K562 (cell line): ENCODE measurements around the gene EVI2B. TPM values are rescaled to one million over a fixed set of nuclear protein-coding genes. Genes with fewer than 3 reads are reported as not detected.
A peak's percentile ranks its signal among the peaks of the same experiment; 100 is the strongest.
"Not testable (repeated sequence)": the region's sequence is repeated elsewhere in the genome, so short reads cannot be mapped to it uniquely, and the experiment has no call there.

Experiments used
- ATAC-seq: fragments of 200-7000 bp; cut with Tn5 transposase; 3 replicates; pipeline ENCODE4 v1.9.1; 2020; ENCODE audit warnings: moderate library complexity
- BruUV-seq: library from RNA; stranded (reverse); fragments of 400-500 nt; replicated peaks from 2 replicates; lab custom pipeline; 2021; lab: Mats Ljungman, UMichigan
- CTCF ChIA-PET: fragments of 300-600 bp; formaldehyde crosslinking; extraction: SDS; loops from one replicate; lab custom pipeline; 2021; ENCODE audit warnings: low intra/inter-chr PET ratio; lab: Yijun Ruan, JAX
- POLR2A ChIA-PET: fragments of 300-600, 350-650 bp; sonication (Branson Sonifier 250); formaldehyde crosslinking; extraction: SDS; loops from one replicate; lab custom pipeline; 2021; ENCODE audit warnings: antibody characterized with exemption, inconsistent platforms; lab: Yijun Ruan, JAX
- DNase-seq, 4 experiments: peaks; one replicate each; pipeline versions ENCODE4 v3.0.0 to v3.0.0-alpha.2; 2011 to 2018; ENCODE audit warnings: low spot score in 3 of 4, mixed read lengths in 3 of 4; ENCODE audit errors: extremely low read depth in 1 of 4
- FAIRE-seq: peaks from 2 replicates; lab custom pipeline; 2011; peaks lifted over from hg19 to GRCh38; lab: Jason Lieb, UNC
- H2AFZ ChIP-seq: 2 replicates; pipeline ENCODE4 v1.6.0; 2011; ENCODE audit warnings: low read depth, low read length, control low read depth, inconsistent platforms
- H3K27ac ChIP-seq: fragments of 200-600 bp; 3 replicates; pipeline ENCODE4 v1.8.0; 2011; ENCODE audit warnings: low read depth, mild to moderate bottlenecking, control low read depth, inconsistent platforms, low read length, moderate library complexity, mixed read lengths; ENCODE audit errors: extremely low read depth
- H3K27me3 ChIP-seq, 2 experiments: fragments of 300-600 bp in 1 of 2; 2 replicates in 1 of 2; 3 replicates in 1 of 2; pipeline versions ENCODE4 v1.6.0 to v1.8.0; 2011; ENCODE audit warnings: inconsistent platforms in 2 of 2, low read length in 2 of 2, mild to moderate bottlenecking in 1 of 2, mixed read lengths in 1 of 2, moderate library complexity in 1 of 2; ENCODE audit not compliant: control insufficient read depth in 2 of 2, insufficient read depth in 2 of 2
- H3K36me3 ChIP-seq: fragments of 300-600 bp; 3 replicates; pipeline ENCODE4 v1.8.0; 2011; ENCODE audit warnings: mild to moderate bottlenecking, low read length, inconsistent platforms; ENCODE audit not compliant: control insufficient read depth, insufficient read depth
- H3K4me1 ChIP-seq, 2 experiments: fragments of 200-600 bp in 1 of 2; replicated peaks in 1 of 2; 2 replicates in 1 of 2; 3 replicates in 1 of 2; pipeline versions ENCODE4 v1.5.1 to v1.8.0; 2011; ENCODE audit warnings: inconsistent platforms in 2 of 2, low read length in 2 of 2, mild to moderate bottlenecking in 1 of 2, mixed read lengths in 1 of 2, moderate library complexity in 1 of 2; ENCODE audit not compliant: control insufficient read depth in 2 of 2, insufficient read depth in 2 of 2
- H3K4me2 ChIP-seq: 2 replicates; pipeline ENCODE4 v1.6.1; 2011; ENCODE audit warnings: low read length, control low read depth, inconsistent platforms, mixed read lengths; ENCODE audit not compliant: insufficient read depth
- H3K4me3 ChIP-seq: fragments of 200-600 bp; sonication (generic), shearing (Covaris generic); 2 replicates; pipeline ENCODE4 v1.5.1; 2016; ENCODE audit warnings: control low read depth, inconsistent platforms
- H3K79me2 ChIP-seq: fragments of 200-600 bp; 3 replicates; pipeline ENCODE4 v1.8.0; 2011; ENCODE audit warnings: low read length, inconsistent platforms; ENCODE audit not compliant: control insufficient read depth, insufficient read depth
- H3K9ac ChIP-seq, 2 experiments: 2 replicates each; pipeline versions ENCODE4 v1.6.0 to v1.6.1; 2011; ENCODE audit warnings: low read depth in 2 of 2, low read length in 2 of 2, control low read depth in 1 of 2, inconsistent platforms in 1 of 2, mild to moderate bottlenecking in 1 of 2, mixed read lengths in 1 of 2; ENCODE audit not compliant: insufficient read depth in 1 of 2
- H3K9me1 ChIP-seq: one replicate; pipeline ENCODE4 v1.6.0; 2011; ENCODE audit warnings: inconsistent platforms, mild to moderate bottlenecking, low read length, moderate library complexity; ENCODE audit not compliant: control insufficient read depth, insufficient read depth
- H3K9me3 ChIP-seq: replicated peaks from 2 replicates; pipeline ENCODE4 v1.5.1; 2011; ENCODE audit warnings: low read depth, low read length, inconsistent platforms; ENCODE audit not compliant: control insufficient read depth, insufficient read depth
- H4K20me1 ChIP-seq: replicated peaks from 2 replicates; pipeline ENCODE4 v1.6.1; 2011; ENCODE audit warnings: low read length, inconsistent platforms, mixed read lengths; ENCODE audit not compliant: control insufficient read depth, insufficient read depth
- DACH1 ChIP-seq: fragments of 450-650 bp; IDR thresholded peaks from 2 replicates; pipeline ENCODE4 v1.6.1; 2018; ENCODE audit not compliant: partially characterized antibody
- ESRRA ChIP-seq: fragments of 450-650 bp; IDR thresholded peaks from 2 replicates; pipeline ENCODE4 v1.6.1; 2014; ENCODE audit warnings: low read depth, mild to moderate bottlenecking, moderate library complexity, borderline replicate concordance
- MTA1 ChIP-seq: fragments of 450-650 bp; IDR thresholded peaks from 2 replicates; pipeline ENCODE4 v1.6.1; 2017; ENCODE audit warnings: borderline replicate concordance
- ZBTB2 ChIP-seq: fragments of 450-650 bp; IDR thresholded peaks from 2 replicates; pipeline ENCODE4 v1.6.1; 2016; ENCODE audit warnings: antibody characterized with exemption
- ZEB2 ChIP-seq: fragments of 450-650 bp; IDR thresholded peaks from 2 replicates; pipeline ENCODE4 v1.6.1; 2016
- ZNF609 ChIP-seq: sonication (generic); formaldehyde crosslinking; IDR thresholded peaks from 2 replicates; pipeline ENCODE4 v1.8.1; 2023; ENCODE audit warnings: missing genetic modification reagents, mild to moderate bottlenecking, borderline replicate concordance
- ZNF77 ChIP-seq: fragments of 250-450 bp; sonication (Bioruptor Pico); IDR thresholded peaks from 2 replicates; pipeline ENCODE4 v1.5.0; 2020
- WGBS: fragments of 100-300 bp; shearing (Covaris generic); methylation state at CpG from one replicate; pipeline ENCODE4 v1.1.6; 2016; ENCODE audit warnings: low coverage, mixed read lengths; ENCODE audit not compliant: insufficient coverage; ENCODE audit errors: missing lambda C conversion rate; 5-methylcytosine and 5-hydroxymethylcytosine counted together
- in situ Hi-C: fragments of 300-500 bp; cut with MboI; formaldehyde crosslinking; loops from 4 replicates; pipeline ENCODE4 v1.15.0; 2018; ENCODE audit warnings: inconsistent platforms, mixed read lengths
- intact Hi-C: fragments of 100-400 bp; cut with micrococcal nuclease; formaldehyde crosslinking; loops from 2 replicates; pipeline ENCODE4 v1.14.2; 2022
- polyA plus RNA-seq, 8 experiments: library from polyadenylated mRNA; depleted of rRNA in 4 of 8; stranded (reverse) in 5 of 8; unstranded in 3 of 8; fragments of >200 nt; fragmentation: Nextera tagmentation in 2 of 8; fragmentation: Illumina TruSeq in 1 of 8; extraction: Ambion mirVana in 2 of 8; extraction: Trizol in 1 of 8; gene quantifications; 2 replicates each; pipeline versions ENCODE4 v1.2.1 to v1.2.3, GENCODE V29; 2011 to 2014; ENCODE audit warnings: inconsistent platforms in 1 of 8, missing spikeins in 1 of 8
- total RNA-seq, 7 experiments: library from RNA; depleted of rRNA in 6 of 7; stranded (reverse); fragments of >200 nt in 6 of 7; fragmentation: Illumina TruSeq in 2 of 7; extraction: Trizol in 2 of 7; gene quantifications; 2 replicates each; pipeline versions ENCODE4 v1.2.1 to v1.2.3, GENCODE V29; 2011 to 2021; ENCODE audit warnings: low replicate concordance in 1 of 7

Gene EVI2B
- total and polyA plus RNA-seq, 9 of the 15 experiments (the other 6 are each of a cell fraction or from before 2014, with no cell fraction given): 0.54 to 8.0 (median 2.5) TPM

- DNase-seq, H3K79me2 ChIP-seq, H3K4me3 ChIP-seq, in situ Hi-C loops, H3K4me2 ChIP-seq, H2AFZ ChIP-seq: not testable (repeated sequence)
- POLR2A ChIA-PET: interaction anchor here (0.6 kb wide), 1 partner anchor 12 kb away, joined by 3 read pairs; no protein-coding TSS in a partner anchor
- WGBS: 94% methylated on average over 1 of the region's 1 CpG
- TF ChIP-seq MTA1: 0 out of 2 replicates have a peak, but pooled peaks have one; percentile 54
- peak; percentile 46; the same call in 1 of the 2 replicates for TF ChIP-seq ZBTB2
- TF ChIP-seq DACH1: peak; percentile 85
- TF ChIP-seq ZEB2: peak; percentile 76
- TF ChIP-seq, all 486 proteins: peak for 4; not testable (repeated sequence) for 482
- peaks cover 47% of the 10 kb centered on the region; the same call in 2 of the 3 replicates for H3K36me3 ChIP-seq
- H3K9me1 ChIP-seq, H4K20me1 ChIP-seq, intact Hi-C loops, H3K4me1 ChIP-seq, H3K9ac ChIP-seq, FAIRE-seq, CTCF ChIA-PET, BruUV-seq, ATAC-seq, H3K27ac ChIP-seq, H3K9me3 ChIP-seq, H3K27me3 ChIP-seq: not testable (repeated sequence)
Observed at GRCh38 chr17:31262923-31263322, 50.9 kb downstream of the EVI2B start.

- no peak for TF ChIP-seq ZNF77
- no peak for TF ChIP-seq ESRRA
- TF ChIP-seq ZNF609: no peak
- Histone ChIP-seq H3K36me3 (peaks cover 47% of the 10 kb centered on the region; the same call in 2 of the 3 replicates), H3K4me3 (no peak overlapping the region), H3K4me1 (no peaks in the 10 kb centered on the region), H2AFZ (no peak overlapping the region), H3K9me3 (no peaks in the 10 kb centered on the region), H3K9me1 (no peaks in the 10 kb centered on the region), H3K4me2 (no peak overlapping the region), H3K27me3 (no peaks in the 10 kb centered on the region), H4K20me1 (no peaks in the 10 kb centered on the region), H3K27ac (no peak overlapping the region), H3K79me2 (no peaks in the 10 kb centered on the region), H3K9ac (no peak overlapping the region)
- in situ Hi-C loops (no loop called here), intact Hi-C loops (no loop called here)
- WGBS: 11% methylated on average over 1 of the region's 1 CpG
- no peak for ATAC-seq
- no TSS peak for BruUV-seq
- POLR2A ChIA-PET: interaction anchor here (1.2 kb wide), 1 partner anchor 17 kb away, joined by 3 read pairs; no protein-coding TSS in a partner anchor
- no peak for FAIRE-seq
- no peak for DNase-seq
- CTCF ChIA-PET: no interaction called here
Observed at GRCh38 chr17:31261601-31262000, 52.3 kb downstream of the EVI2B start.
